ENCODE measurements around the gene GNB5. TPM values are rescaled to one million over a fixed set of nuclear protein-coding genes. Genes with fewer than 3 reads are reported as not detected.

Gene GNB5
- total and polyA plus RNA-seq, 2 of the 13 experiments (the other 11 are each of a cell fraction or from before 2014, with no cell fraction given), result 13.7 to 14.4 TPM

DNA sequence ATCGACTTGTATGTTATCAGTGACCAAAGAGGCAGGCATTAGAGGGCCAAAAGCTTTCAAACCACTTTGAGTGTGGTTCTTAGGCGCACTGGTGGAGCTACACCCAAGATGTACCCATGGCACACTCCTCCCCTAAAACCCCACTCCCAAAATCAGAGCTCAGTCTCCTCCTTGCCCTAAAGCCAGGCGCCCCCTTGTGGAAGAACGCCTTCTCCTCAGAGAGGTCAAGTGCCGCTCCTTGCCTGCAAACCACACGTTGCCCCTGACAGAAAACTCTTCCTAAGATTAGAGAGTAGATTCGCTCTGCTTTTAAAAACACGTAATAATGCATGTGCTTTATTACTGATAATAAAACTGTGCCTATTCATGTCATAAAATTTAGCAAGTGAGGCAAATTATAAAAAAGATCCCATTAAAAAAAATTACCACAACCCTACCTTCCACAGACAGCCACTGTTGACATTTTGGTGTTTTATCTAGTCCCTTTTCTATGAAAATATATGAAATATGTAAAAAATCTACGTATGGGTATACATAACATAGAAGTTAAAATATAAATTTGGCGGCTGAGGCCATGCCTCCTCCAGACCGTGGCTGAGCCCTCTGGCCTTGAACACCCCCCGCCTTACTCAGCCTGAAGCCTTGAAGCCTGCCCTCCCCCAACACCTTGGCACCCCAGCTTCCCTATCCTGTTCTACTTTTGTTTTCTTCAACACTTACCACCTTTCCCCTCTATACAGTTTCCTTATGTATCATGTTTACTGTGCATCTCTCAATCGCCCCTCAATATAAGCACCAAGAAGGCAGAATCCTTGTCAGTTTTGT is 112.1 kb downstream of the GNB5 start (continued):
- TF ChIP-seq ELF1 (CRISPR knock-in tag; IDR thresholded peaks at IDR 0.05) (no peak), NFYC (CRISPR knock-in tag; IDR thresholded peaks at IDR 0.05) (no peak), ETV6 (CRISPR knock-in tag; conservative IDR thresholded peaks at IDR 0.05) (no peak), STAG1 (CRISPR knock-in tag; IDR thresholded peaks at IDR 0.05) (peak; percentile 77), RXRB (CRISPR knock-in tag; IDR thresholded peaks at IDR 0.05; ENCODE audit: borderline replicate concordance) (0 out of 2 replicates have a peak, but pooled peaks have one; percentile 8), ZBTB20 (CRISPR knock-in tag; IDR thresholded peaks at IDR 0.05; ENCODE audit: borderline replicate concordance, low read depth) (0 out of 2 replicates have a peak, but pooled peaks have one; percentile 22), REPIN1 (CRISPR knock-in tag; IDR thresholded peaks at IDR 0.05; ENCODE audit: borderline replicate concordance, low read depth) (0 out of 2 replicates have a peak, but pooled peaks have one; percentile 44), ZNF616 (CRISPR knock-in tag; IDR thresholded peaks at IDR 0.05; ENCODE audit: low read depth) (peak; percentile 13; the same call in 1 of the 2 replicates), MIER2 (CRISPR knock-in tag; IDR thresholded peaks at IDR 0.05) (no peak), ZSCAN31 (CRISPR knock-in tag; IDR thresholded peaks at IDR 0.05; ENCODE audit: low read depth) (peak; percentile 43; the same call in 1 of the 2 replicates), RAD21 (CRISPR knock-in tag; IDR thresholded peaks at IDR 0.05) (peak; percentile 74), ZNF263 (CRISPR knock-in tag; IDR thresholded peaks at IDR 0.05) (no peak), NFIC (IDR thresholded peaks at IDR 0.05; ENCODE audit: low read length) (no peak), XRCC5 (optimal IDR thresholded peaks at IDR 0.05; ENCODE audit: low read length) (no peak)
- TF ChIP-seq, protein P1, sequence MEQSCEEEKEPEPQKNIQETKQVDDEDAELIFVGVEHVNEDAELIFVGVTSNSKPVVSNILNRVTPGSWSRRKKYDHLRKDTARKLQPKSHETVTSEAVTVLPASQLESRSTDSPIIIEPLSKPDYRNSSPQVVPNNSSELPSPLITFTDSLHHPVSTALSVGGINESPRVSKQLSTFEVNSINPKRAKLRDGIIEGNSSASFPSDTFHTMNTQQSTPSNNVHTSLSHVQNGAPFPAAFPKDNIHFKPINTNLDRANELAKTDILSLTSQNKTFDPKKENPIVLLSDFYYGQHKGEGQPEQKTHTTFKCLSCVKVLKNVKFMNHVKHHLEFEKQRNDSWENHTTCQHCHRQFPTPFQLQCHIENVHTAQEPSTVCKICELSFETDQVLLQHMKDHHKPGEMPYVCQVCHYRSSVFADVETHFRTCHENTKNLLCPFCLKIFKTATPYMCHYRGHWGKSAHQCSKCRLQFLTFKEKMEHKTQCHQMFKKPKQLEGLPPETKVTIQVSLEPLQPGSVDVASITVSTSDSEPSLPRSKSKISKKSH (CRISPR knock-in tag; IDR thresholded peaks at IDR 0.05; ENCODE audit: borderline replicate concordance), result no peak
- TF ChIP-seq, protein P2, sequence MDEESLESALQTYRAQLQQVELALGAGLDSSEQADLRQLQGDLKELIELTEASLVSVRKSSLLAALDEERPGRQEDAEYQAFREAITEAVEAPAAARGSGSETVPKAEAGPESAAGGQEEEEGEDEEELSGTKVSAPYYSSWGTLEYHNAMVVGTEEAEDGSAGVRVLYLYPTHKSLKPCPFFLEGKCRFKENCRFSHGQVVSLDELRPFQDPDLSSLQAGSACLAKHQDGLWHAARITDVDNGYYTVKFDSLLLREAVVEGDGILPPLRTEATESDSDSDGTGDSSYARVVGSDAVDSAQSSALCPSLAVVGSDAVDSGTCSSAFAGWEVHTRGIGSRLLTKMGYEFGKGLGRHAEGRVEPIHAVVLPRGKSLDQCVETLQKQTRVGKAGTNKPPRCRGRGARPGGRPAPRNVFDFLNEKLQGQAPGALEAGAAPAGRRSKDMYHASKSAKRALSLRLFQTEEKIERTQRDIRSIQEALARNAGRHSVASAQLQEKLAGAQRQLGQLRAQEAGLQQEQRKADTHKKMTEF (CRISPR knock-in tag; IDR thresholded peaks at IDR 0.05), result 0 out of 2 replicates have a peak, but pooled peaks have one; percentile 9
- TF ChIP-seq, protein P3, sequence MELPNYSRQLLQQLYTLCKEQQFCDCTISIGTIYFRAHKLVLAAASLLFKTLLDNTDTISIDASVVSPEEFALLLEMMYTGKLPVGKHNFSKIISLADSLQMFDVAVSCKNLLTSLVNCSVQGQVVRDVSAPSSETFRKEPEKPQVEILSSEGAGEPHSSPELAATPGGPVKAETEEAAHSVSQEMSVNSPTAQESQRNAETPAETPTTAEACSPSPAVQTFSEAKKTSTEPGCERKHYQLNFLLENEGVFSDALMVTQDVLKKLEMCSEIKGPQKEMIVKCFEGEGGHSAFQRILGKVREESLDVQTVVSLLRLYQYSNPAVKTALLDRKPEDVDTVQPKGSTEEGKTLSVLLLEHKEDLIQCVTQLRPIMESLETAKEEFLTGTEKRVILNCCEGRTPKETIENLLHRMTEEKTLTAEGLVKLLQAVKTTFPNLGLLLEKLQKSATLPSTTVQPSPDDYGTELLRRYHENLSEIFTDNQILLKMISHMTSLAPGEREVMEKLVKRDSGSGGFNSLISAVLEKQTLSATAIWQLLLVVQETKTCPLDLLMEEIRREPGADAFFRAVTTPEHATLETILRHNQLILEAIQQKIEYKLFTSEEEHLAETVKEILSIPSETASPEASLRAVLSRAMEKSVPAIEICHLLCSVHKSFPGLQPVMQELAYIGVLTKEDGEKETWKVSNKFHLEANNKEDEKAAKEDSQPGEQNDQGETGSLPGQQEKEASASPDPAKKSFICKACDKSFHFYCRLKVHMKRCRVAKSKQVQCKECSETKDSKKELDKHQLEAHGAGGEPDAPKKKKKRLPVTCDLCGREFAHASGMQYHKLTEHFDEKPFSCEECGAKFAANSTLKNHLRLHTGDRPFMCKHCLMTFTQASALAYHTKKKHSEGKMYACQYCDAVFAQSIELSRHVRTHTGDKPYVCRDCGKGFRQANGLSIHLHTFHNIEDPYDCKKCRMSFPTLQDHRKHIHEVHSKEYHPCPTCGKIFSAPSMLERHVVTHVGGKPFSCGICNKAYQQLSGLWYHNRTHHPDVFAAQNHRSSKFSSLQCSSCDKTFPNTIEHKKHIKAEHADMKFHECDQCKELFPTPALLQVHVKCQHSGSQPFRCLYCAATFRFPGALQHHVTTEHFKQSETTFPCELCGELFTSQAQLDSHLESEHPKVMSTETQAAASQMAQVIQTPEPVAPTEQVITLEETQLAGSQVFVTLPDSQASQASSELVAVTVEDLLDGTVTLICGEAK (IDR thresholded peaks at IDR 0.05), result no peak
- TF ChIP-seq, protein P3 (CRISPR knock-in tag; IDR thresholded peaks at IDR 0.05), result no peak

All from HepG2 (cell line).